ENCODE measurements around the gene FOXP1. TPM values are rescaled to one million over a fixed set of nuclear protein-coding genes. Genes with fewer than 3 reads are reported as not detected.
"Not testable (repeated sequence)": the region's sequence is repeated elsewhere in the genome, so short reads cannot be mapped to it uniquely, and the experiment has no call there.

Gene FOXP1
- polyA plus RNA-seq, 12 donors, result 17.7 to 192 (median 22.0) TPM

DNA sequence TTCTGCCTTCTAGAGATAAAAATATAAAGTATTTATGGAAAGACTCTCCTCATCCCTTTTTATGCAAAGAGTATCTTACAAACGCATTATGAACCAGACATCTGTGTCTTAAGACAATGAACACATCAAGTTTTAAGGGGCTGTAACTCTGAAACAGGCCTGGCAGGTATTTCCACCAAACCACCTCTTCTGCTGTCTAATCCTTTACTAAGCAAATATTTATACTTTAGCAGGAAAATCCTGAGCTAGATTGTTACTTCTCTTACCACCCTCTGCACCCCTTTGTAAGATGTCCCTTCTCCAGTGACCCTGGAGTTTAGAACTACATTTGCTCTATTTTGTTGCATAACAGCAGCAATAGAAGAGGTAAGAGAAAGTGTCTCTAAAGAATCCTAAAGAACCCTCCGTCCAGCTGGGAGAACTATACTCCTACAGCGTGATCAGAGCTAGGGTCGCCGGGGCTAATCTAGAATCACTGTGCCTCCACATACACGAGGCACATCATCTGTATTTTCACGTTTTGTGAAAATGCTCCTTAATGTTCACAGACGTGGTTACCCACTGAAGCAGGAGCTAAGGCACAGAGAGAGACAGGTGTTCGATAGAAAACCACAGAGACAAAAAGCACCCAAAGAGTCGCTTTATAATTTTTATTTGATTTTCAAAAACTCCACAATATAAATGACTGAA, 129.6 kb downstream of the FOXP1 start:
- no peak for DNase-seq

- DNase-seq, result no peak
These were observed 130.2 kb downstream of the FOXP1 start for GRCh38 chr3:71453319-71453718.

DNA sequence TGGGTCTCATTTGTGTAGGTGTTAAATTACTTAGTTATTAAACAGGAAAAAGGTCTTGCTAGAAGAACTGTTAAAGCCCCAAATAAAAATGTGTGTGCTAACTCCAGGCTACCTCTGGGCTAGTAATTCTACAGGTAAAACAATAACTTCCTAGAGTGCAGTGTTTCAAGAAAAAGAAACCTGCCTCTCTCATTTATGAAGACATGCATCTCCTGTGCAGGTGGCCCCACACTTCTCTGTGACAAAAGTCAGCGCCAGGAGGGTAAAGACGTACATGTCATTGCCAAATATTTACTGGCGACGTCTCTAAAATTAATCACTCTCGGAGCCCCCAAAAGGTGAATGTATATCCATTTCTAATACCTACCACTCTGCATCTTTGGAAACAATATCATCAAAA, 131.7 kb downstream of the FOXP1 start:
- no peak for DNase-seq

GRCh38 chr3:71451060-71451459, 132.5 kb downstream of the FOXP1 start:
- DNase-seq, result no peak

- no peak for DNase-seq
These were observed 133.4 kb downstream of the FOXP1 start for GRCh38 chr3:71450162-71450561.

- DNase-seq, result no peak
These were observed 135.7 kb downstream of the FOXP1 start for GRCh38 chr3:71447803-71448202.

GRCh38 chr3:71447197-71447596, 136.3 kb downstream of the FOXP1 start:
- DNase-seq, result no peak

GRCh38 chr3:71446734-71447133, 136.8 kb downstream of the FOXP1 start:
- DNase-seq, result no peak

DNA sequence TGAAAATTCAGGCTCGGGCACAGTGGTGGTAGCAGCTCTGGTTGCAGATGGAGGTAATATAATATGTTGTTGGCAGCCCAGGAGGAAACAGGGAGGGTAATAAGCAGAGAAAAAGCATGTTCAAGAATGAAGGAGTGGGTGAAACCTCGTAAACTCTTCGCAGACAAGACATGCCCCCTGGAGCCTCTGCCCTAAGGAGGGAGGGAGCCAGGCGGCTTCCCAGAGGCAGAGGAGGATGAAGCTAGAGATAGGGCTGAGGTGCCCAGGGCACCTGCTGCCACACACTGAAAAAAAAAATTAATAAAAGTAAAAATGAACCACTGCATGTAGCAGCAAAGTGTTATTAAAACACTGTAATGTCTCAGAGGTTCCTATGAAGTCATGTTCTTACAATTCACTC, 137.3 kb downstream of the FOXP1 start:
- no peak for DNase-seq

GRCh38 chr3:71444861-71445259, 138.7 kb downstream of the FOXP1 start:
- no peak for DNase-seq

GRCh38 chr3:71444028-71444860, 139.3 kb downstream of the FOXP1 start:
- no peak for DNase-seq

DNA sequence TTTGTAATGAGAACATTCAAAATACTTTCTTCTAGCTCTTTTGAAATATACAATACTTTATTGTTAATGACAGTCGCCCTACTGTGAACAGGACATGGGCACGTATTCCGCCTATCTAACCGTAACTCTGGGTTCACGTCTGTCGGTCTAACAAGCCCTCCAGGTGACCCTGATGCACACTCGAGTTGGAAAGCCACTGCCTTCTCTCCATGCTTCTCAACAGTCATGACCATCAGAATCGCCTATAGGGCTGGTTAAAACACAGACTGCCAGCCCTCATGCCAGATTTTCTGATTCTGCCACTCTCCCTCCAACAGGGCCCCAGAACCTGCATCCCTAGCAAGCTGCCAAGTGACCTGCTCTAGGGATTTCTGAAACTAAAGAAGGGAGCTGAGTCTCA, 140.2 kb downstream of the FOXP1 start:
- DNase-seq, result no peak

DNA sequence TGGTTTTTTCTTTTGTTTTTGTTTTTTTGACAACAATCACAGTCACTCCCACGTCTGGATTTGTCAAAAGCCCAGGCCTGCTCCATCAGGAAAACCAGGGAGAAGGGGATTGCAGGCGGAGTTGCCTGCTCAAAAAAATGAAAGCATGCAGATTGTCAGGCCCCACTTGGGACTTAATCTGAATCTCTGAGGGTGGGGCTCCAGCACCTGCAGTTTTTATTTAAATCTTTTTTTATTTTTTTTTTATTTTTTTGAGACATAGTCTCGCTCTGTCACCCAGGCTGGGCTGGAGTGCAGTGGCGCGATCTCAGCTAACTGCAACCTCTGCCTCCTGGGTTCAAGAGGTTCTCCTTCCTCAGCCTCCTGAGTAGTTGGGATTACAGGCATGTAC, 140.9 kb downstream of the FOXP1 start:
- no peak for DNase-seq

DNA sequence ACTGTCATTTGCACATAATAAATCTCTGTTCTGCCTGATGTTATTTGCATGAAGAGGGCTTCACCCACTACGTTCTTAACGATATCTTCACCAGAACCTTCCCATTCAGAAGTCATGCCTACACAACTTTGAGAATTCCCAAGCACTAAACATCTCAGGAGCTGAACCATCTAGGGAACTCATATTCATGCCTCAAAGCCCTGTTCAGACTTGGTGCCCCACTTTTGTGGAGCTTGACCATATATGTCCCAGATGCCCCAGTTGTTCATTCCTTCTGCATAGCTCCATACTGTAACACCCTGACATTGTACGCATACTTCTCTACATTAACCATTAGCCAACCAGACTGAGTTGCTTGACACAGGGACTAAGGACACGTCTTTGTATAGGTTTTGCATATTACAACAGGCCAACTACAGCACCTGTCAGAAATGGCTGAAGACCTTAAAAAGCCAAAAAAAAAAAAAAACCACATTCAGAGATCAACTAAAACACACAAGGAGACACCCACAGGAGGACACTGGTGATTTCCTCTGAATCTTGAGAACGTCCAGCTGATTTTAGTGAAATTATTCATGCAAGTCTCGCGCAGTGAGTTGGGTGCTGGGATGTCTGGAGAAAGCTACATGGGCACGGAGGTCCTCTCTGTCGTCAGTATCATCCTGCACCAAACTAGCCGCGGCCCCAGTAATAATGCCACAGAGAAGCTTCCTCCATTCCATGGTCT, 141.4 kb downstream of the FOXP1 start:
- DNase-seq, result no peak

DNA sequence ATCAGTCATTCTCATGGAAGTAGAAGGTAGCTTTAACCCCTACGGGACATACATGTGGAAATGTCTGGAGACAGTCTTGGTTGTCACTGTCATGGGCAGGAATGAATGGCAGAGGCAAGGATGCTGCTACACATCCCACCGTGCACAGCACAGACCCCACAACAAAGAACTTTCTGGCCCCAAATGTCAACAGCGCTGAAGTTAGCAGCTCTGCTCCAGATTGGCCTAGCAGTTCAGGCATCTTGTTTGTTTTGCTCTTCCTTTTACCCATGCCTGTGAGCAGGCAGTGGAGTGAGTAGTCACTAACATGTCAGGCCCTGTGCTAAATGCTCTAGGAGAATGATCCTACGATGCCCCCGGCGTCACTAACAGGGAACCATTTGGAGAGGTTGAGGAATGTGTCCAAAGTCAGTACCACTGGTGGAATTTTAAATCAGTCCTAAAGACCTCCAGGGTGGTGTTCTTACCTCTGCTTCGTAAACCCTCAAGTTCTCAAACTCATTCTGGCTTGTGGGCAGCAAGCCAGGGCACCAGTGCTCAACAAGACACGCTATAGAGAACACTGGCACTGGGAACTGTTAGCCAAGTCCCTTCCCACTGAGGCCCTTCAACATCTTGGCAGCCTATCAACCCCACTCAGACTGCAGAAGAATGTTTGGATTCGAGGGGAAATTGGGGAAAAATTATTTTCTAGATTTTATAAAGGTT, 142.2 kb downstream of the FOXP1 start:
- DNase-seq, result no peak

DNA sequence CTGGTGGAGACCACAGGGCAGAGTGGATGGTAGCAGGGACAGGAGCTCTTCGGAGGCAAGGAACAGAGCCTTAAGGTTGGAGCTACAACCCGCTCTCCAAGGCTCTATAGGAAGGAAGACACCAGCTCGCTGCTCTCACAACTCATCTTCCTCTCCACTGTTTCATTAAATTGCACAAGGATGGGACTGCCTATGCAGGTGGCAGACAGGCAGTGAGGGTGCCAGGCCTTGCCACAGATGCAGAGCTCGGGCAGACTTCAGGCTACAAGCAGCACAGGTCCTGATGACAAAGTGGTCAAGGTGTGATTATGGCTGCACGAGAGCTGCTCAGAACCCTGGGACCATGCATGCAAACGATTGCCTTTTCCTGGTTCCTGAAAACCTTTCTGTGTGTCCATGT, 144.6 kb downstream of the FOXP1 start:
- DNase-seq, result no peak

GRCh38 chr3:71438071-71438685, 145.3 kb downstream of the FOXP1 start:
- DNase-seq, result no peak

DNA sequence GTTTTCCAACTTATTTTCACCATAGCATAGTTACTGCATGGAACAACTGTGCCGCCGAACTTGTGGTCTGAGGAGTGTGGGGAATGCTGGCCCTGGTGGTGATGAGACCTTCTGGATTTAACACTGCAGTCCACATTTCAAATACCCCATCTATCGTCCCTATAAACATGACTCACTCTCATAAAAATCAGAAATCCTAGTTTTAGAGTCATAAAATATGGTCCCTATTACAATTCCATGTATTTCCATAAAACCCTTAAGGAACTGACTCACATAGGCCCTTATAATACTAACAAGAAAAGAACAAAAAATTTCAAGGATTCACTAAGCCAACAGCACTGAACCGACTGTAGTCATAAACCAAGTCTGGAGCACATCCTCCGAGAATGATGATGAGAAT, 147.2 kb downstream of the FOXP1 start:
- no peak for DNase-seq

GRCh38 chr3:71435836-71436235, 147.7 kb downstream of the FOXP1 start:
- DNase-seq, result not testable (repeated sequence)

- no peak for DNase-seq
These were observed 149.9 kb downstream of the FOXP1 start for GRCh38 chr3:71433631-71434030.
